Embryonic facial prominence (tissue), 1 donor: Measurements from ENCODE around the gene OLFM1.
"Not testable (repeated sequence)": the region's sequence is repeated elsewhere in the genome, so short reads cannot be mapped to it uniquely, and the experiment has no call there.

ENCODE experiments used
- DNase-seq: peaks from one replicate; pipeline ENCODE4 v3.0.0-alpha.2; 2016; ENCODE audit errors: extremely low spot score

The OLFM1 gene

GRCh38 chr9:135105938-135106491 is 18.5 kb downstream of the OLFM1 start:
- DNase-seq: no peak

- DNase-seq: no peak
Measured at GRCh38 chr9:135106551-135107270, 19.2 kb downstream of the OLFM1 start.

GRCh38 chr9:135107581-135108235 is 20.2 kb downstream of the OLFM1 start:
- no peak for DNase-seq

- DNase-seq: no peak
Measured at GRCh38 chr9:135108831-135109510, 21.5 kb downstream of the OLFM1 start.

GRCh38 chr9:135109650-135110049 is 22.2 kb downstream of the OLFM1 start:
- DNase-seq: no peak

GRCh38 chr9:135110416-135110815 is 22.9 kb downstream of the OLFM1 start:
- DNase-seq: no peak

GRCh38 chr9:135111600-135111999 is 24.1 kb downstream of the OLFM1 start:
- not testable (repeated sequence) for DNase-seq

- DNase-seq: no peak
Measured at GRCh38 chr9:135116371-135116770, 28.9 kb downstream of the OLFM1 start.

GRCh38 chr9:135116881-135117280 is 29.4 kb downstream of the OLFM1 start:
- DNase-seq: no peak

GRCh38 chr9:135117281-135117680 is 29.8 kb downstream of the OLFM1 start:
- no peak for DNase-seq

GRCh38 chr9:135119496-135120064 is 32.1 kb downstream of the OLFM1 start:
- no peak for DNase-seq

- DNase-seq: no peak
Measured at GRCh38 chr9:135120249-135120648, 32.8 kb downstream of the OLFM1 start.

GRCh38 chr9:135122316-135122715 is 34.8 kb downstream of the OLFM1 start:
- no peak for DNase-seq

GRCh38 chr9:135123126-135123772 is 35.8 kb downstream of the OLFM1 start:
- DNase-seq: no peak

- no peak for DNase-seq
Measured at GRCh38 chr9:135123773-135124134, 36.3 kb downstream of the OLFM1 start.

GRCh38 chr9:135126451-135127187 is 39.2 kb downstream of the OLFM1 start:
- DNase-seq: no peak

- DNase-seq: no peak
Measured at GRCh38 chr9:135127718-135128670, 40.5 kb downstream of the OLFM1 start.

GRCh38 chr9:135129137-135129695 is 41.7 kb downstream of the OLFM1 start:
- DNase-seq: no peak

- DNase-seq: no peak
Measured at GRCh38 chr9:135130207-135130976, 42.9 kb downstream of the OLFM1 start.
